GM18502 (cell line): ENCODE data around the gene GABPA.
A peak's percentile ranks its signal among the peaks of the same experiment; 100 is the strongest.
"Not testable (repeated sequence)": the region's sequence is repeated elsewhere in the genome, so short reads cannot be mapped to it uniquely, and the experiment has no call there.

Source experiments
- ATAC-seq: cut with Tn5 transposase; IDR thresholded peaks from one replicate; pipeline ENCODE4 v1.9.1; 2021; ENCODE audit warnings: mild to moderate bottlenecking; ENCODE audit not compliant: unreplicated experiment, poor library complexity

Gene GABPA

GRCh38 chr21:25735646-25736597 lies 1.1 kb downstream of the GABPA start:
- peak; percentile 13 for ATAC-seq

GRCh38 chr21:25737421-25737820 lies 2.6 kb downstream of the GABPA start:
- no peak for ATAC-seq

- no peak for ATAC-seq
Observed at GRCh38 chr21:25742900-25743299, 8.1 kb downstream of the GABPA start.

- ATAC-seq = no peak
Observed at GRCh38 chr21:25744854-25745253, 10.1 kb downstream of the GABPA start.

DNA sequence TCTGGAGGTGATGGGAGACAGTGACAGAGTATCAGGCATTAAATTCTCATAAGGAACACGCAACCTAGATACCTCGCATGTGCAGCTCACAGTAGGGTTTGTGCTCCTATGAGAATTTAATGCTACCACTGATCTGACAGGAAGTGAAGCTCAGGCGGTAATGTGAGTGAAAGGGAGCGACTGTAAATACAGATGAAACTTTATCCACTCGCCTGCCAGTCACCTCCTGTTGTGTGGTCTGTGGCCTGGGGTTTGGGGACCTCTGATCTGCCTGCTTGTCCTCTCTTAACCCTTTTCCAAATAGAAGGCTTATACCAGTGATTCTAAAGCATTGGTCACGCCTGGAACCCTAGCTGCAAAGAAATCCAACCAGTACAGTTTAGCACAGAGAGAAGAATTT lies 15.3 kb downstream of the GABPA start:
- ATAC-seq = no peak

- ATAC-seq = no peak
Observed at GRCh38 chr21:25752416-25752815, 17.6 kb downstream of the GABPA start.

- no peak for ATAC-seq
Observed at GRCh38 chr21:25756190-25756932, 21.6 kb downstream of the GABPA start.

GRCh38 chr21:25757531-25757930 lies 22.8 kb downstream of the GABPA start:
- no peak for ATAC-seq

DNA sequence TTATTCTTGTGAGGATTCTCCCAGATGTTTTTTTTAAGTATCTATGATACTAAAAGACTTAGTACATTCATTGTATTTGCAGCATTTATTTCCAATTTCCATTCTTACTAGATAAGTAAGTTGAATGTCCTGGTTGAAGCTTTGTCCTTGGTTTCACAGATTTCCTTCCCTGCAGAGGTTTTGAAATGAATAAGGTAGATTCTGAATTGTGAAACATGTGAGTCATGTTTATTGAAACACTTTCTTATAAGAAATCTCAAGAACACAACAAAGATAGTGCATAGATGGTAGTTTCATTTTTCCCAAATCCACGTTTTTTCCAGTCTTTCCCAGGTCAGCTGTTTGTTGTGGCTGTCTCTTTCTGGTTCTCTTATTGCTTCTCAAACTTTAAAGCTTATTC lies 24.8 kb downstream of the GABPA start:
- no peak for ATAC-seq

- ATAC-seq = no peak
Observed at GRCh38 chr21:25760061-25760460, 25.3 kb downstream of the GABPA start.

DNA sequence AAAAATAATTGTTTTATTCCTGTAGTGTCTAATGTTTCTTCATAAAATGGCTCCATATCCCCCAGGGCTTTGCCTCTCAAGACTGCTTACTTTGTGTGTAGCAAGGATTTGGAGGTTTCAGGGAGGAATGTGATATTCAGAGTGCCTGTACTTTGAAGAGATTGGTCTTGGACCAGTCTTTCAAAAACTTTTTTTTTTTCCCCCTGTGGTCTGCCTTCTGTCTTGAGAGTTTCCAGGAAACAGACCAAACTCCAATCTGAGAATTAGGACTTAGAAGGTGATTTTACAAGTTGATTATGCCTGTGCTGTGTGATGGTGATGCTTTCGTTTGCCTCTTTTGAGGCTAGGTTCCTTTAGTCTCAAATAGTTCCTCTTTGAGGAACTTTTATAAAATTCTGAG lies 25.9 kb downstream of the GABPA start:
- no peak for ATAC-seq

- ATAC-seq = no peak
Observed at GRCh38 chr21:25764065-25764464, 29.3 kb downstream of the GABPA start.

DNA sequence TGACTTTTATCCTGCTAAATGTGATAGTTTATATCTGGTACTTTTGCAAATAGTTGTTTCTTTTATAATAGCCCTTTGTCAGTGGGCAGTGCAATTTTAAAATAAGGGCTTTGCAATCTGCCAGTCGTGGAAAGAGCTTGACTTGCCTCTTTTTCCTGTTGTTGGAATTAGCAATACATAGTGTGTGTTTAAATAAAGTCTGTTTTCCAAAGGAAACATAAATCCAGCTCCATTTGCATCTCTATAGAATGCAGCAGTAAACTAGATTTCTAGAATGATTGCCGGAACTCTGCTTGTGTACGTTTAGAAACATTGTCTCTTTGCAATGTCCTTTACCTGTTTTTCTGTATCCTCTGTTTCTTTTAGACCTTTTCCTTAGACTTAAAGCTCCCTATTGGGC lies 33.1 kb downstream of the GABPA start:
- no peak for ATAC-seq

GRCh38 chr21:25772686-25773085 lies 37.9 kb downstream of the GABPA start:
- no peak for ATAC-seq

DNA sequence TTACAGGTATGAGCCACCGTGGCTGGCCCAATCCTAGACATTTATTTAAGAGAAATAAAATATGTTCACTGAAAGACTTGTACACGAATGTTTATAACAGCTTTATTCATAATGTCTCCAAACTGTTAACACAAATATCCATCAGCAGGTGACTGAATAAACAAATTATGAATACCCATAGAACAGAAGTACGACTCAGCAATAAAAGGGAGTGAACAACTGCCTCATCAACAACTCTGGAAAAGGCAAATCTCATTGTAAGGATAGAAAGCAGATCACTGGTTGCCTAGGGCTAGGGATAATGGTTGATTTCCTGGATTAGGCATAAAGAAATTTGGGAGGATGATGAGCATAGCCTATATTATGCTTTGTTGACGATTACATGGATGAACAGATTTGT lies 41.7 kb downstream of the GABPA start:
- ATAC-seq = no peak

DNA sequence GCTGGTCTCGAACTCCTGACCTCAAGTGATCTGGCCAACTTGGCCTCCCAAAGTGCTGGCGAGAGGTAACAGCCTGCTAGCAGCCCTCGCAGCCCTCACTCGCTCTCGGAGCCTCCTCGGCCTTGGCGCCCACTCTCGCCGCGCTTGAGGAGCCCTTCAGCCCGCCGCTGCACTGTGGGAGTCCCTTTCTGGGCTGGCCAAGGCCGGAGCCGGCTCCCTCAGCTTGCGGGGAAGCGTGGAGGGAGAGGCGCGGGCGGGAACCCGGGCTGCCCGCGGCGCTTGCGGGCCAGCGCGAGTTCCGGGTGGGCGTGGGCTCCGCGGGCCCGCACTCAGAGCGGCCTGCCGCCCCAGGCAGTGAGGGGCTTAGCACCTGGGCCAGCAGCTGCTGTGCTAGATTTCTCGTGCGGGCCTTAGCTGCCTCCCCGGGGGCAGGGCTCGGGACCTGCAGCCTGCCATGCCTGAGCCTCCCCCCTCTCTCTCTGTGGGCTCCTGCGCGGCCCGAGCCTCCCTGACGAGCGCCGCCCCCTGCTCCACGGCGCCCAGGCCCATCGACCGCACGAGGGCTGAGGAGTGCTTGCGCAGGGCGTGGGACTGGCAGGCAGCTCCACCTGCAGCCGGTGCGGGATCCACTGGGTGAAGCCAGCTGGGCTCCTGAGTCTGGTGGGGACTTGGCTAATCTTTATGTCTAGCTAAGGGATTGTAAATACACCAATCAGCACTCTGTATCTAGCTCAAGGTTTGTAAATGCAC lies 43.5 kb downstream of the GABPA start:
- not testable (repeated sequence) for ATAC-seq

DNA sequence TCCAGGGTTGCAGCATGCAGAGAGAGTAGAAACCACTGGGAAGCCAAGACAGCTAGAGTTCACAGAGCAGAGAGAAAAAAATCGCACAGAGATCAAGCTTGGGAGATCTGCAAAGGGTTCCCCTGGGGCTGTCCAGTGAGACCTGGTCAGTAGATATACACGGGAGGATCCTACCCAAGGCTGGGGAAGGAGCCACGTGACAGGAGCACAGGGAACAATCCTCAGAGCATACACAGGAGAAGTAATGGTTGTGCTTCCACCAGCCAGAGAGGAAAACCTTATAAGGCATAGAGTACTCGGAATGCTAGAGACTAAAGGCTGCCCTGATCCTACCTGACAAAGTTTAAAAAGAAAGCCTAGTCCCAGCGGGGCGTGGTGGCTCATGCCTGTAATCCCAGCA lies 53.9 kb downstream of the GABPA start:
- no peak for ATAC-seq

GRCh38 chr21:25790122-25790877 lies 55.5 kb downstream of the GABPA start:
- ATAC-seq = peak; percentile 91

DNA sequence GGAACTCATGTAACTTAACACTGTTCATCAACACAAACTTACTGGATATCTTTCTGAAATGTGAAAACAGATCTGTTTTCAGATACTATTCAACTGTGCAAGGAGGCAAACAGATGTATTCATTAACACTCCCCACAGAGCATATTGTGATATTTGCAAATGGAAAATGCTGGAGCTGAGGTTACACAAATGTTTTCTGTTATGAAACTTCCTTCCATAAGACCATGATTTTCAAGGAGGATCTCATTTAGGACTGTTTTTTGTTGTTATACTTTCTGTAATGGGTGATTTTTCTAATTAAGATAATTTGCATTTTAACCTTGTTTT lies 56.1 kb downstream of the GABPA start:
- ATAC-seq = no peak

DNA sequence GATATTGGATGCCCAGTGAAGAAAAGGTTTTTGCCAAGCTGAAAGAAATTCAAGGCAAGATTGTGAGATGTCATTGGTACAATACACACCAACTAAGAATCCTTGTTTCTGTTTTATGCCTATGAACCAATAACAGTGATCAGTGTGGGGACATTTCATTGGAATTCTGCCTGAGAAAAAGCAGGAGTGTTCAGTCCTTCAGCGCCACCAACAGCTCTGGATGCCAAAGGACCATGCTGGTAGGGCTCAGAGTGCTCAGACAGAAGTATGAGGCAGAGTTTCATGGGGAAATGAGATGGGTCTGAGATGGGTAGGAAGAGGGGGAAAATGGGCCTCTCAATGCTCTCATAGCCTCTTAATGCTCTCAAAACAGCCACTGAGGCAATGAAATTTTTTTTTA lies 56.5 kb downstream of the GABPA start:
- ATAC-seq = no peak
